Prostate gland (tissue), 2 donors: Measurements from ENCODE around the gene PTPRS. TPM values are rescaled to one million over a fixed set of nuclear protein-coding genes. Genes with fewer than 3 reads are reported as not detected.
"Not testable (repeated sequence)": the region's sequence is repeated elsewhere in the genome, so short reads cannot be mapped to it uniquely, and the experiment has no call there.

Experiments
- DNase-seq: peaks from one replicate; pipeline ENCODE4 v3.0.0-alpha.2; 2019; ENCODE audit warnings: low spot score
- H3K27ac ChIP-seq, 2 donors: fragments of 200-600 bp; sonication (generic); 2 replicates each; pipeline ENCODE4 v1.5.1; 2017 to 2019
- H3K27me3 ChIP-seq: fragments of 200-600 bp; sonication (generic); replicated peaks from 2 replicates; pipeline ENCODE4 v1.5.1; 2019; ENCODE audit not compliant: insufficient read depth
- H3K36me3 ChIP-seq, 2 donors: fragments of 200-600 bp; sonication (generic); 1 replicate in 1 of 2; 2 replicates in 1 of 2; pipeline versions ENCODE4 v1.5.1 to v1.8.1; 2017 to 2019
- H3K4me1 ChIP-seq: fragments of 200-600 bp; sonication (generic); replicated peaks from 2 replicates; pipeline ENCODE4 v1.5.1; 2019
- H3K4me3 ChIP-seq, 2 donors: fragments of 200-600 bp; sonication (generic); 2 replicates each; pipeline ENCODE4 v1.5.1; 2017 to 2019
- H3K9me3 ChIP-seq: fragments of 200-600 bp; sonication (generic); 2 replicates; pipeline ENCODE4 v1.5.1; 2017
- POLR2A ChIP-seq: fragments of 450-650 bp; IDR thresholded peaks from one replicate; pipeline ENCODE4 v1.6.1; 2016; ENCODE audit warnings: antibody characterized with exemption, mild to moderate bottlenecking
- POLR2AphosphoS5 ChIP-seq: sonication (generic); formaldehyde crosslinking; IDR thresholded peaks from one replicate; pipeline ENCODE4 v1.6.1; 2017; ENCODE audit warnings: antibody characterized with exemption
- WGBS: methylation state at CpG from one replicate; pipeline ENCODE4 v1.1.5; 2018; 5-methylcytosine and 5-hydroxymethylcytosine counted together
- intact Hi-C: fragments of 100-400 bp; cut with DNase I; formaldehyde crosslinking; loops from one replicate; pipeline ENCODE4 v1.14.2; 2022
- total RNA-seq, 2 donors: library from RNA; depleted of rRNA; stranded (reverse); fragments of >200 nt; gene quantifications; one replicate each; pipeline ENCODE4 v1.1.0, GENCODE V29; 2016
- TF ChIP-seq, protein P1 (sequence below), 4 experiments: fragments of 200-600 bp in 2 of 4; fragments of 450-650 bp in 2 of 4; sonication (generic) in 2 of 4; IDR thresholded peaks; 1 replicate in 3 of 4; 2 replicates in 1 of 4; pipeline ENCODE4 v1.5.1; 2016 to 2019; ENCODE audit warnings: antibody characterized with exemption in 4 of 4, mild to moderate bottlenecking in 2 of 4, moderate library complexity in 2 of 4

Gene PTPRS
- 100 to 1,000 TPM; 221 to 379 TPM for total RNA-seq

DNA sequence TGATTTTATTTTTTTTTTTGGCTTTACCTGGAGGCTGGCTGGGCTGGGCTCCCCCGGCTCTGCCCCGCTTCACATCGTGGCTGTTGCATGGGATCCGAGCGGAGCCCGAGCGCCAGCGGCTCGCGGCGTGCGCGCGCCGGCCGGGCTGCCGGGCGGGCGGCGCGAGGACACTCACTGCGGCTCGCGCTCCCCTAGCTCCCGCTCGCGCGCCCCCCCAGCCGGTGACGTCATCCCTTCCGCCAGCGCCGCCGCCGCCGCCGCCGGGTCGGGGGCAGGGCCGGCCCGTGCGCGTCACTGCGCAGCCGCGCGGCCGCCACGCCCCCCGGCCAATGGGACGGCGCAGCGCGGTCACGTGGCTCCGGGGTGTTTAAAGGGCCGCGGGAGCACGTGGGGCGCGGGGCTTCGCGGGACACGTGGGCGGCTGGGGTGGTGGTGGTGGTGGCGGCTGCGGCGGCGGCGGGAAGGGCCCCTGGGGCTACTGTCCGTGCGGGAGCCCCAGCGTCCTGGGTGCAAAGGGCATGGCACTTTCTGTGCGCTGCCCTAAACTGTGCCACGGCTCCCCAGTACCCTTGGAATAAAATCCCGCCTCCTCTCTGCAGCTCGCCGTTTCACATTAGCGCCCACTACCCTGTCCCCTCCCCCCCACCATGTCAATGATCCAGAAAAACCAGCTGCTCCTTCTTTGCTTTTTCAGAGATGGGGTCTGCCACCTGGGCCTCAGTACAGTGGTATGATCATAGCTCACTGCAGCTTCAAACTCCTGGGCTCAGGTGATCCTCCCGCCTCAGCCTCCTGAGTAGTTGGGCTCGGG is at the start of gene PTPRS:
Gene PTPRS, minus strand, starts transcription at position 176 of the 811 bp plus-strand sequence. CDS start 54,672 bp downstream, outside the sequence.
- Histone ChIP-seq H3K27ac (no peak within 1 kb of the TSS), H3K27me3 (peaks cover 4% of the 10 kb centered on the region), H3K4me1 (peaks cover 8% of the 10 kb centered on the region), H3K9me3 (no peaks in the 10 kb centered on the region), H3K36me3 (no peaks in the 10 kb centered on the region), H3K4me3 (peak within 1 kb of the TSS; percentile 44 to 58)
- TF ChIP-seq, protein P1, sequence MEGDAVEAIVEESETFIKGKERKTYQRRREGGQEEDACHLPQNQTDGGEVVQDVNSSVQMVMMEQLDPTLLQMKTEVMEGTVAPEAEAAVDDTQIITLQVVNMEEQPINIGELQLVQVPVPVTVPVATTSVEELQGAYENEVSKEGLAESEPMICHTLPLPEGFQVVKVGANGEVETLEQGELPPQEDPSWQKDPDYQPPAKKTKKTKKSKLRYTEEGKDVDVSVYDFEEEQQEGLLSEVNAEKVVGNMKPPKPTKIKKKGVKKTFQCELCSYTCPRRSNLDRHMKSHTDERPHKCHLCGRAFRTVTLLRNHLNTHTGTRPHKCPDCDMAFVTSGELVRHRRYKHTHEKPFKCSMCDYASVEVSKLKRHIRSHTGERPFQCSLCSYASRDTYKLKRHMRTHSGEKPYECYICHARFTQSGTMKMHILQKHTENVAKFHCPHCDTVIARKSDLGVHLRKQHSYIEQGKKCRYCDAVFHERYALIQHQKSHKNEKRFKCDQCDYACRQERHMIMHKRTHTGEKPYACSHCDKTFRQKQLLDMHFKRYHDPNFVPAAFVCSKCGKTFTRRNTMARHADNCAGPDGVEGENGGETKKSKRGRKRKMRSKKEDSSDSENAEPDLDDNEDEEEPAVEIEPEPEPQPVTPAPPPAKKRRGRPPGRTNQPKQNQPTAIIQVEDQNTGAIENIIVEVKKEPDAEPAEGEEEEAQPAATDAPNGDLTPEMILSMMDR (IDR thresholded peaks at IDR 0.05) = no peak
- TF ChIP-seq POLR2A (no peak), POLR2AphosphoS5 (no peak)
- 9% methylated on average over 61 of the region's 81 CpGs for WGBS
- peak; percentile 58 for DNase-seq
- intact Hi-C loops = no loop called here

DNA sequence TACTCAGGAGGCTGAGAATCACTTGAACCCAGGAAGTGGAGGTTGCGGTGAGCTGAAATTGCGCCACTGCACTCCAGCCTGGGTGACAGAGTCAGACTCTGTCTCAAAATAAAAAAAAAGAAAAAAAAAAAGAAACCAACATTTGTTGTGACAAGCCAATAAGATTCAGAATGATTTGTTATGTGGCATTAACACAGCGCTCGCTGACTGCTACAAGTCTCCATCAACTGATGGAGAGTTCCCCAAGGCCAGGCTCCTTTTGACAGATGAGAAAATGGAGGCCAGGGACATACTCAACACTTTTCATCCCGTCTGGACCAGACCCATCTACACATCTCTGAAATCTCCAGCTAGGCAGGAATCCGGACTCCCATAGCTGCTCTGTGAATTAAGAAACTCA is 48.7 kb upstream of the PTPRS start:
- intact Hi-C loops = no loop called here
- H3K27ac ChIP-seq = no peak overlapping the region
- TF ChIP-seq, protein P1 (IDR thresholded peaks at IDR 0.05) = no peak
- TF ChIP-seq POLR2A (no peak), POLR2AphosphoS5 (no peak)
- peaks cover 8% of the 10 kb centered on the region for H3K27me3 ChIP-seq
- WGBS = 78% methylated on average over 6 of the region's 6 CpGs
- no peaks in the 10 kb centered on the region for H3K4me1 ChIP-seq
- DNase-seq = no peak
- H3K9me3 ChIP-seq = no peaks in the 10 kb centered on the region
- no peak overlapping the region for H3K4me3 ChIP-seq
- H3K36me3 ChIP-seq = no peaks in the 10 kb centered on the region

DNA sequence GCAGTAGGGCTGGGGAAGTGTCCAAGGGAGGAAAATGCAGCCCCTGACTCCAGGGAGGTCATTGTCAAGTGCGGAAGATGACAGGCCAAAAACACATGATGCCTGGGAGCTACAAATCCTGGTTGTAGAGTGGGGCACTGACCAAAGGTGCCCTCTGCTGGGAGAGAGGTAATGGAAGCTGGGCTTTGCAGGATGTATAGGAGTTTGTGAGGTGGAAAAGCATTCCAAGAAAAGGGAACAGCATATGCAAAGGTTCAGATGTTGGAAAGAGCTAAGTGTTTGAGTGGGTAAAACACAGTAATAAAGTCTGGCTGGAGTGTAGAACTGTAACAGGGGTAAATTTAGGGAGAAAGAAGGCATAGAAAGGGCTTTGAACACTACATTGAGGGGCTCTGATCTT is 46.9 kb upstream of the PTPRS start:
- Histone ChIP-seq H3K36me3 (no peaks in the 10 kb centered on the region), H3K27me3 (no peaks in the 10 kb centered on the region), H3K4me3 (no peak overlapping the region), H3K9me3 (no peaks in the 10 kb centered on the region), H3K4me1 (no peaks in the 10 kb centered on the region), H3K27ac (no peak overlapping the region)
- intact Hi-C loops = no loop called here
- WGBS = 95% methylated on average over 1 of the region's 1 CpG
- TF ChIP-seq, protein P1 (IDR thresholded peaks at IDR 0.05) = no peak
- TF ChIP-seq POLR2A (no peak), POLR2AphosphoS5 (no peak)
- no peak for DNase-seq

DNA sequence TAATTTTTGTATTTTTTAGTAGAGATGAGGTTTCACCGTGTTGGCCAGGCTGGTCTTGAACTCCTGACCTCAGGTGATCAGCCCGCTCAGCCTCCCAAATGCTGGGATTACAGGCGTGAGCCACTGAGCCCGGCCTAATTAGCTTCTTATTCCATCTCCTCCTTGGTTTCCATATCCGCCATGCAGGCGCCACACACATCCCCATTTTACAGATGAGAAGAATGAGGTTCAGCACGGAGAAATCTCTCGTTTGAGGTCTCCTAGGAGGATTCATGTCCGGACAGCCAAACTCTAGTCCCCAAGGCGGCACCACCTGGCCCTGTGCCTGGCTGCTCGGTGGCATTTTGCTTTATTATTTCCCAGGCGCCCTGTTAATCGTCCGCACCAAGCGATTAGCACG is 46.2 kb upstream of the PTPRS start:
- no peak for DNase-seq
- H3K9me3 ChIP-seq = no peaks in the 10 kb centered on the region
- no peak overlapping the region for H3K27ac ChIP-seq
- WGBS = 84% methylated on average over 16 of the region's 16 CpGs
- H3K4me1 ChIP-seq = no peaks in the 10 kb centered on the region
- no peak overlapping the region for H3K4me3 ChIP-seq
- intact Hi-C loops = no loop called here
- TF ChIP-seq POLR2A = no peak
- TF ChIP-seq, protein P1 (IDR thresholded peaks at IDR 0.05) = no peak
- no peak for TF ChIP-seq POLR2AphosphoS5
- no peaks in the 10 kb centered on the region for H3K36me3 ChIP-seq
- H3K27me3 ChIP-seq = no peaks in the 10 kb centered on the region

DNA sequence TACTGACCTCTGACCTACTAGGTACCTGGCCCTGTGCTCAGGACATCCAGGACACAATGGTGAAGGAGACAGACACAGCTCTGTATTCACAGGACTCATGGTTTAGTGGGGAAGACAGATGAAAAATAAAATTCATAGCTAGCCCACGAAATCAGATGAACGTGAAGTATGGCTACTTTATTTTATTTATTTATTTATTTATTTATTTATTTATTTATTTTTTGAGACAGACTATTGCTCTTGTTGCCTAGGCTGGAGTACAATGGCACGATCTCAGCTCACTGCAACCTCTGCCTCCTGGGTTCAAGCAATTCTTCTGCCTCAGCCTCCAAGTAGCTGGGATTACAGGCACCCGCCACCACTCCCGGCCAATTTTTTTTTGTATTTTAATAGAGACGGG is 40.6 kb upstream of the PTPRS start:
- H3K36me3 ChIP-seq, H3K4me1 ChIP-seq, H3K4me3 ChIP-seq, DNase-seq, H3K9me3 ChIP-seq, H3K27me3 ChIP-seq, H3K27ac ChIP-seq, intact Hi-C loops: not testable (repeated sequence)
- 95% methylated on average over 6 of the region's 6 CpGs for WGBS
